Measurements from ENCODE around the gene MRTFA.
"Not testable (repeated sequence)": the region's sequence is repeated elsewhere in the genome, so short reads cannot be mapped to it uniquely, and the experiment has no call there.

The MRTFA gene

DNA sequence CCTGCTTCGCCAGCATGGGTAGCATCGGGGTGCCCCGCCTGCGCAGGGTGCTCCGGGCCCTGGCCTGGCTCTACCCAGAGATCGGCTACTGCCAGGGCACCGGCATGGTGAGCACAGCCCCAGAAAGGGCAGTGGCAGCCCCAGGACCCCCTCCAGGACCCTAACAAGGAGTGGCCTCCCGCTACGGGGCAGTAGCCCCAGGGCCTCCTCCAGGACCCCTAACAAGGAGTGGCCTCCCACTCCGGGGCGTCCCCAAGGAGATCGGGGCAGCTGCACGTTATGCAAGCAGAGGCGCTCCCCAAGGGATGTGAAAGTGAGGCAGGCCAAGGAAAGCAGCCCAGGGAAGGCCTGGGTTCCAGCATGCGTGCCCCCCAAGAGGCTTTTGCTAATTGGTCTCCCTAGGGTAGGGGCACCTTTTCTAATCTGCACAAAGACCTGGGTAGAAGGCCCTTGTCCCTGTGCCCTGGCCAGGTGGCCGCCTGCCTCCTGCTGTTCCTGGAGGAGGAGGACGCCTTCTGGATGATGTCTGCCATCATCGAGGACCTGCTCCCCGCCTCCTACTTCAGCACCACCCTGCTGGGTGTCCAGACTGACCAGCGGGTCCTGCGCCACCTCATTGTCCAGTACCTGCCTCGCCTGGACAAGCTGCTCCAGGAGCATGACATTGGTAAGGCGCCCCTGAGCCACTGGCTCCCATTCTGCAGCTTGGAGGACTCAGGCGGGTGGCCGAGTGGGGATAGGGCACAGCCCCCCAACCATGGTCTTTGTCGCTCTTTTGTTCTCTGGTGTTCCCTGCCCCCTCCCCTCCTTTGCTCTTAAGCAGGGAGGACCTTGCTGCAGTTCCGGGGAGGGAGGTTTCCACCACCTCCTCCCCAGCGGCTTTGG is 231.1 kb downstream of the MRTFA start:
- DNase-seq: no peak

DNA sequence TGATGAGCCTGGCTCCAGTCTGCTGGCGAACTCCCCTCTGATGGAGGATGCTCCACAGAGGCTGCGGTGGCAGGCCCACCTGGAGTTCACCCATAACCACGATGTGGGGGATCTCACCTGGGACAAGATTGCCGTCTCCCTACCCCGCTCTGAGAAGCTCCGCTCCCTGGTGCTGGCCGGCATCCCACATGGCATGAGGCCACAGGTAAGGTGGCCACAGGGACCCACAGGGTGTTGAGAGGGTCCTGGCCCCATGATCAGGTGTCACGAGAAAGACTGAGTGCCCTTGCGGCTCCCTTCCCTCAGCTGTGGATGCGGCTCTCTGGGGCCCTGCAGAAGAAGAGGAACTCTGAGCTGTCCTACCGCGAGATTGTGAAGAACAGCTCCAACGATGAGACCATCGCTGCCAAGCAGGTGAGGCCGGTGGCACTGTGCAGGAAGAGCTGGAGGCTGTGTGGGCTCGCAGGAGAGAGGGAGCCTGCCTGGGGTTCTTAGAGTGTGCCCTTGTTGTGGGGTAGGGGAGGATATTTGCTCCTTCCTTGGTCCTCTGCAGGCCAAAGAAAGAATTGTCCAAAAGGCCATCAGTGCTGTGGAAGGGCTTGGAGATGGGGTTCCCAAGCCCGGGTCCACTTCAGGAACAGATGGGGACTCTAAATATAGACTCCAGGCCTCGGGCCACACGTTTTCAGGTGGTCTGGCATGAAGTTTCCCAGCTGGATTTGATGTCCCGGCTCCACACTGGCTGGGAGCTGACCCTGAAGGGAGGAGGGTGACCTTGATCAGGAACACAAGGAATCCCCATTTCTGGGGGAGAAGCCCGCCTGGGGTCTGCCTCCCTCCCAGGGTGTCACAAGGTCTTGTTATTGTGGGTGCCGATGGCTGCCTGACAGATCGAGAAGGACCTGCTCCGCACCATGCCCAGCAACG is 232.0 kb downstream of the MRTFA start:
- no peak for DNase-seq

DNA sequence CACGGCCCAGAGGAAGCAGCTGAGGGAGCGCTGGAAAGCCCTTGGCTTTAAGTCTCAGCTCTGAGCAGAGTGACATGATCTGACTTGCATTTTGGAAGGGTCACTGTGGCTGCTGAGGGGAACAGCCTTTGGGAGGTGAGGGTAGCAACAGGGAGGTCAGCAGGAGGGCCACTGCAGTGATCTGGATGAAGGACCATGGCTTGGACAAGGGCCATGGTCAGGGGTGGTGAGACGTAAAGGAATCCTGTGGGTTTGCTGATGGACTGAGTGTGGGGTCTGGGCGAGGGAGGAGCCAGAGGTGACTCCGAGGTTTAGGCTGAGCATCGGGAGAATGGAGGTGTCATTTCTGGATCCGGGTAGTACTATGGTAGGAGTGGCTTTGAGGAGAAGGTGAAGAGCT is 232.9 kb downstream of the MRTFA start:
- DNase-seq: no peak

DNA sequence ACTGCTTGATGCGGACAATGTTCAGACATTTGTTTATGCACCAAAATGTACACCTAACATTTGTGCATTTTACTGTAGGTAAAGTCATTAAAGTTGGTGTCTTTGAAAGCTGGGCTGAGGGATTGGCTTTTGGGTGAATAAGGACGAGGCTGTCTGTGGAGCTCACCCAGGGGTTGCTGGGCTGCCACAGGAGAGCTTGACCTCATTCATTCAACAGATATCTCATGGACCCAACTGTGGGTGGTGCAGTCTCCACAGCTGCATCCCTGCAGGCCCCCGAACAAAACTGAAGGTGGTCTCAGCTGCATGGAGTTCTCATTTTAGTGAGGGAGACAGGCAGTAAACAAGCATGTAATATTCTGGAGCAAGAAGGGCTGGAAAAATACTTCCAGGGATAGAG is 233.4 kb downstream of the MRTFA start:
- DNase-seq: no peak

DNA sequence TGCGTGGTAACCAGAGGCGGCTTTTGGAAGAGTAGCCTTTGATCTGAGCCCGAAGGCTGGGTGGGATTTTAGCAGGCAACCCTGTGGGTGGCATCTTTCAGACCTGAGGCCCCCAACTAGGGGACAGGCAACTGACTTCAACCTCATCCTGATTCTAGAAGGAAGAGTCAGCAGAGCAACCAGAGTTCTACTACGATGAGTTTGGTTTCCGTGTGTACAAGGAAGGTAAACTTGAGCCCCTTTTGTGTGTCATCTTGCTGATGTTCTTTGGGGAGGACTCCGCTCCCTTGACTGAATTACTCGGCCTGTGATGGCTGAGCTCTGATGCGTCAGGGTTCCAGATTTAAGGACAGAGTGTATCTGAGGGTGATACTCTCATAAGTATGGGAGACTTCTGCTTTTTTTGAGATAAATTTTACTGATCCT is 234.5 kb downstream of the MRTFA start:
- no peak for DNase-seq

DNA sequence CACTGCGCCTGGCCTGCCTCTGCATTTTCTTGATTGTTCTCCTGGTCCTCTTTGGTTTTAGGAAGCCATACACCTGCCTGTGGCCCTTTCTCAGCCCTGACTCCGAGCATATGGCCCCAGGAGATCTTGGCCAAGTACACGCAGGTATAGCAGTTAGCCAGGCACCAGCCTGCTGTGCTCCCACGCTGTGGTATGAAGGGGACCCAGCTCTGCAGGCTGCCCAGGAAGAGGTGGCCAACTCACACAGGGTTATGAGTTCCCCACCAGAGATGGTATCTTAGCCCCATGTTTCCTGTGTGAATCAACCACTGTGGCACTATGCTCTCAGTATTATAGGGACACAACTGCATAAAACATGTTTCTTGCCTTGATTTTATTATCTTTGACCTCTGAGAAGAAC is 235.0 kb downstream of the MRTFA start:
- no peak for DNase-seq

DNA sequence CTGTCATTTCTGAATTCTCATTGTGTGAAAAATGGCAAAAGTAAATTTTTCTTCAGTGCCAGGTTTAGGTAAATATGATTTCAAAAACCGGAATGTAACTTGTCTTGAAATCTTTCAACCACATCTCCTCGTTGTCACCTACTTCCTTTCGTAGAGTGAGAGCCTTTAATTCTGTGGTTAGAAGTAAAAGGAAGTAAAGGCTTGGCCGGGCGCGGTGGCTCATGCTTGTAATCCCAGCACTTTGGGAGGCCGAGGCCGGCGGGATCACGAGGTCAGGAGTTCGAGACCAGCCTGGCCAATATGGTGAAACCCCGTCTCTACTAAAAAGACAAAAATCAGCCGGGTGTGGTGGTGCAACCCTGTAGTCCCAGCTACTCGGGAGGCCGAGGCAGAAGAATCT is 236.4 kb downstream of the MRTFA start:
- DNase-seq: no peak

DNA sequence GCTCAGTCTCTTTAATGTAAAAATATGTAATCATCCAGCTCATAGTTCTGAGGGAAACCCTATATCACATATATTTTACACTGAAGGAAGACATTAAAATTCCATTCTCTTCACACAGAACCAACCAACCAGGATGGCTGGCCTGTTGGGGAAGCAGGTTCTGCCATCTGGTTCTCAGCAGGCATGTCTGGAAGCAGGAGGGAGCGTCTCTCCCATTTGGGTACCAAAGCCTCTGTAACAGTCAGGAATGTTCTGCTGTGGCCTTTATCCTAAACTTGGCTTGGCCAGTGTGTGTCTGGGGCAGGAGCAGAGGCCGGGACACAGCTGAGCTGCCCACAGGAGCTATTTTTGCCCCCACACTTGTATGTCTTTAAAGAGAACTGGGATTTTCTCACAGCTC is 236.9 kb downstream of the MRTFA start:
- no peak for DNase-seq

DNA sequence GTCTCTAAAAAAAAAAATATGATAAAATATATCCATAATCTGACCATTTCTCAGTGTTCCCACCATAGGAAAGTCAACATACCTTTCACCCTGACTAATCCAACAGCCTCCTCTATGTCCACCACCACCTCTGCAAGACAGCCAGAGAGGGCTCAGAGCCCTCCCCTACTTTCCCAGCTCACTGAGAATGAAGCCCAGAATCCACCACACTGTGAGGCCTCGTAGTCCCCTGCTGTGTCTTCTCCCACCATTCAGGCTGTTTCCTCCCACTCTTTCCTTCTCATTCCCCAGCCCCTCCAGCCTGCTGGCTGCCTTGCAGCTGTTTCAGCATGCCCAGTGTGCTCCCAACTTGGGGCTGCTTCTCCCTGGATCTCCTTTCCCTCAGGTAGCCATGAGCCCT is 239.1 kb downstream of the MRTFA start:
- DNase-seq: no peak

DNA sequence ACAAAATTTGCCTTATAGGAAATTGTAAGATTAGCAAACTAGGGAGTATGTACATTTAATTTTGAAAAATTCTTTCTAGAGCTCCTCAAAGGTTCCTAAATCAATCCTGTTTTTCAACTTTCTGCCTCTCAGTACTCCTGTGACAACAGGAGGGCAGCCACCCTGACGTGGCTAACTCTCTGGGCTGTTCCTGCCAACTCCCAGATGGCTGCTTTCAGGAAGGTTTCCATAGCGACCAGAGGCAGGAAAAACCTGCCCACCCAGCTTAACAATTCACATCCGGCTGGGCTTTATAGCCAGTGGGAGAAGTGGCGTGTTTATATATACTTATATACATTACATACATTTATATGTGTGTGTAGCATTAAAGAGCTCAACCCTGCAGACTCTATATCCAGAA is 239.6 kb downstream of the MRTFA start:
- DNase-seq: no peak

DNA sequence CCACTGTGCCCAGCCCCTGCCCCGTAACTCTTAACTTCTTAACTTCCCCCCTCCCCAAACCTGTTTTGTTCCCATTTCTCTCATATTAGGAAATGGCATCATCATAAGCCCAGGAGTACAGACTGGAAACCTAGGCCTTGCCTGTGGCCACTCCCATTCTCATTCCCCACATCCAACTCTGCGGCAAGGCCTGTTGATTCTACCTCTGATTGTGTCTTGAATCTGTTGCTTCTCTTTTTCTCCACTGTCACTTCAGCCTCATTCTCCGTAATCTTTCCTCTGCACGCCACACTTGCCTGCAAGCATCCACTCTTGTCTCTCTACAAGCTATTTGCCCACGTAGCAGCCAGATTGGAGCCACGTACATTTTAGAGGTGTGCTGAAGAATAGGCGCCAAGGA is 240.9 kb downstream of the MRTFA start:
- no peak for DNase-seq

DNA sequence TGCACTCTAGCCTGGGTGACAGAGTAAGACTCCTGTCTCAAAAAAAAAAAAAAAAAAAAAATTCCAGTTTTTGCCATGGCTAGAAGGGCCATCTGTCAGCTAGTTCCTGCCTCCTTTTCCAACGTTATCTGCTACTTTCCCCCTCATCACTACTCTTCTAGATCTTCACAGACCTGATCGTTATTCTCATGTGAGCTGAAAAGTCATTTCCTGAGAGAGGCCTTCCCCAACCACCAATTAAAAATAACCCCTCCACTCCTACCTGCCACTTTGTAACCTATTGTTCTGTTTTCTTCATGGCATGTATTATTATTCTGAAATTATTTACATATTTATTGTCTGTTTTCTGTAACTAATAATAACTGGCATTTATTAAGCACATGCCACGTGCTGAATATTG is 241.9 kb downstream of the MRTFA start:
- DNase-seq: no peak

DNA sequence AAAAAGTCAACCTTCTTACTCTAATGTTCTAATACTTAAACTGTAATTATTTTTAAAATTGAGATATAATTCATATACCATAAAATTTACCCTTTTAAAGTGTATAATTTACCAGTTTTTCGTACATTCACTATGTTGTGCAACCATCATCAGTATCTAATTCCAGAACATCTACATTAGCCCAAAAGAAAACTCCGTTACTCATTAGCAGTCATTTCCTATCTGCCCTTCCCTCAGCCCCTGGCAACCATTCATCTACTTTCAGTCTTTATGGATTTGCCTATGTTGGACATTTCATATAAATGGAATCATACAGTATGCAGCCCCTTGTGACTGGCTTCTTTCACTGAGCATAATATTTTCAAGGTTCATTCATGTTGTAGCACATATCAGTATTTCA is 243.9 kb downstream of the MRTFA start:
- DNase-seq: no peak

DNA sequence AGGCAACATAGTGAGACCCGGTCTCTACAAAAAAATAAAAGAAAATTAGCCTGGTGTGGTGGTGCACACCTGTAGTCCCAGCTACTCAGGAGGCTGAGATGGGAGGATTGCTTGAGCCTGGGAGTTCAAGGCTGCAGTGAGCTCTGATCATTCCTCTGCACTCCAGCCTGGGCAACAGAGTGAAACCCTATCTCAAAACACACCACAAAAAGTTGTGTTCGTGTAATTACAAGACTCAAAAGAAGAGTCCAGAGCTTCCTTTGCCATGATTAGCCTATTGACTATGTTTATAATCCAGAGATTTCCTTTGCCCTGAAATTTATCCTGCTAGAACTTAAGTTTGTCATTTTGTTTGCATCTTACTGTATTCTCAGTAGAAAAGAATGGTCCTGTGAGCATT is 245.1 kb downstream of the MRTFA start:
- no peak for DNase-seq

DNA sequence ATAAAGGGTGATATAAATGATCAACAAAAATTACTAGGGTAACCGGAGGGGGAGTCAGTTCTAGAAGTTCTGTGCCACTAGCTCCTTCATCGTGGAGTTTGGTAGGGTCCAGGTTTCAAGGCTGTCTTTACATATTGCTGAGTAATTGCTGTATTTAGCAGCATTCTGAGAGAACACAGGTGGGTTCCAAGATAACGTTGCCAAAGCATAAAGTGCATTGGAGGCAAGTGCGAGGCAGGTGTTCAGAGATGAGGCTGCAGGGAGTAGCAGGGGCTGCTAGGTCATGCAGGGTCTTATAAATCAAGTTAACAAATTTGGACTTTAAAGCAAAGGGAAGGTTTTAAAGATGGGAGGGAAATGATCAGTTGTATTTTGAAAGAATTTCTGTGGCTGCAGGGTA is 248.3 kb downstream of the MRTFA start:
- no peak for DNase-seq

DNA sequence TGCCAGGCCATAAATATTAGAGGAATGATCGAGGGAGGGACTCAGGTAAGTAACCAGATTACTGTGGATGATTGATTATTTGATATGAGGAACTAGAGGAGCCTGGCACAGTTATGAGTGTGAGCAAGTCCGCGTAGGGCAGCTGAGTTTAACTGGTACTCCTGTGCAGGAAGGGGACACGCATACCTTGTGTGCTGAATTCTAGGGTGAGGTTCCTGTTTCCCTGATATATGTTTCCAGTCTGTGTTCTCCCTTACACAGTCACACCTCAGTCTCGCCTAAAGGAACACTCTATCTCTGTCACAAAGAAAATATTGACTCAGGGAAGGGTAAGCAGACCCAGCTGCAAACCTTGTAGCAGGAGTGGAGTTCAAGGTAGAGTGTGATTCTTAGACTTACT is 248.8 kb downstream of the MRTFA start:
- DNase-seq: no peak

DNA sequence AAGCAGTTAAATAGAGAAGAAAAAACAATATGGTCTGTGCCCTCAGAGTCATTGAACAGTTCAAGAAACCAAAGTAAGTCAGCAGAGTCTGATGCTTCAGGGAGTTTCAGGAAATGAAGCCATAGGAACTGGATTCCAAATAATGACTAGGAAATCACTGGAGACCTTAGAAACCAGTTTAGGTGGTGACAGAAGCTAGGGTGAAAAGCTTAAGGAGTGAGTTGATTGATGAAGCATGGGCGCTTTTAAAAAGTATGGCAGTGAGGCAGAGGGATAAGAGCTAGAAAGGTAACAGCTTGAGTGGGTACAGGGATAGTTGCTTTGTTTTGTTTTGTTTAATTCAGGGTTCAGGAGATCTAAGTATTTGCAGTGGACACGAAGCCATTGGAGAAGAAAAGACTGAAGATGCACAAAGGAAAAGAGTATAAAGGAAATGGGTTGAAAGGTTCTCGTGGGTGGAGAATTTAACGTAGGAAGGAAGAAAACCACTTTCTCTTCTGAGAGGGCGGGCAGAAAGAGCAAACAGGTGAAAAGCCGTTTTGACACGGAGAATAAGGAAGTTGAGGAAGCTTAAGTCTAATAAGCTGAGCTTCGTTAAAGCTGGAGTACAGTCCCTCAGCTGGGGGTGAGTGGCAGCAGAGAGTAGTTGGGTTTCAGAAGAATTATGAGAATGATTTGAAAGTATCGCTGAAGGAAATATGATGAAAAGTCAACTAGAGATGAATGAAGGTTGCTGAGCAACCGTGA is 251.3 kb downstream of the MRTFA start:
- DNase-seq: no peak

DNA sequence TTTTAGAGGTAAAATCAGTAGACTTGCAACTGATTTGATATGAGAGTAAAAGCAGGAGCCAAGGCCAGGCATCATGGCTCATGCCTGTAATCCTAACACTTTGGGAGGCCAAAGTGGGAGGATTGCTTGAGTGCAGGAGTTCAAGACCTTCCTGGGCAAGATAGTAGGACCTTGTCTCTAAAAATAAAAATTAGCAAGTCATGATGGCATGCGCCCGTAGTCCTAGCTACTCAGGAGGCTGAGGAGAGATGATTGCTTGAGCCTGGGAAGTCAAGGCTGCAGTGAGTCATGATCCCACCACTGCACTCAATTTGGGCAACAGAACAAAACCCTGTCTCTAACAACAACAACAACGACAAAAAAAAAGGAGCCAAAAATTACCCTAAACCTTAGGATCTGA is 252.6 kb downstream of the MRTFA start:
- DNase-seq: no peak

DNA sequence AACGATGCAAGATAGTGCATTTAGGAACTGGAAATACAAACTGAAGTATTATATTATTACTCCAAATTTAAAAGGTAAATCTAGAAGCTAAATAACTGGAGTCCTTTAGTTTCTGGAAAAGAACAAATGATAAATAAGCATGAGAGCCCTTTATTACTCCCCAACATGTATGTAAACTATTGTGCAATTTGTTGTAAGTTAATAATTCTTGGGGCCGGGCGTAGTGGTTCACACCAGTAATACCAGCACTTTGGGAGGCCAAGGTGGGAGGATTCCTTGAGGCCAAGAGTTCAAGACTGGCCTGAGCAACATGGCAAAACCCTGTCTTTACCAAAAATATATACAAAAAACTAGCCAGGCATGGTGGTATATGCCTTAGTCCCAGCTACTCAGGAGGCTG is 255.1 kb downstream of the MRTFA start:
- no peak for DNase-seq

DNA sequence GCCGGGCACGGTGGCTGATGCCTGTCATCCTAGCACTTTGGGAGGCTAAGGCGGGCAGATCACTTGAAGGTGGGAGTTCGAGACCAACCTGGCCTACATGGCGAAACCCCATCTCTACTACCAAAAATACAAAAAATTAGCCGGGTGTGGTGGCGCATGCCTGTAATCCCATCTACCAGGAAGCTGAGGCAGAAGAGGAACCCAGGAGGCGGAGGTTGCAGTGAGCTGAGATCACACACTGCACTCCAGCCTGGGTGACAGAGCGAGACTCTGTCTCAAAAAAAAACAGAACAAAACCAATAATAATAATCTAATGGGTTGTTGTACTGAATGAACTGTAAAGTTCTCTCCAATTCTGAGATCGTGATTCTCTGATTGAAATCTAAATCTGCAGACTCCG is 258.1 kb downstream of the MRTFA start:
- DNase-seq: not testable (repeated sequence)

DNA sequence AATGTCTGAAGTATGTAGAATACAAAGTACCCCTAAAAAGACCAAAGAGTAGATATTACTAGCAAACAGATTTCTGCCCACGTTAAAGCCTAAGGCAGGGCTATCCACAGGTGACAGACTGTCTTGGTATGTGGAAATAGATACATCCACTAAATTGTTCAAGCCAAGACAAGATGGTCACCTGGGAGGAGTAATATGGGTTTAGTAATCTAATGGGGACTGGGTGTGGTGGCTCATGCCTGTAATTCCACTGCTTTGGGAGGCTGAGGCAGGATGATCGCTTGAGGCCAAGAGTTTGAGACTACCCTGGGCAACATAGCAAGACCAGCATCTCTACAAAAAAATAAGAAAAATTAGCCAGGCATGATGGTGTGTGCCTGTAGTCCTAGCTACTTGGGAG is 258.6 kb downstream of the MRTFA start:
- DNase-seq: no peak

DNA sequence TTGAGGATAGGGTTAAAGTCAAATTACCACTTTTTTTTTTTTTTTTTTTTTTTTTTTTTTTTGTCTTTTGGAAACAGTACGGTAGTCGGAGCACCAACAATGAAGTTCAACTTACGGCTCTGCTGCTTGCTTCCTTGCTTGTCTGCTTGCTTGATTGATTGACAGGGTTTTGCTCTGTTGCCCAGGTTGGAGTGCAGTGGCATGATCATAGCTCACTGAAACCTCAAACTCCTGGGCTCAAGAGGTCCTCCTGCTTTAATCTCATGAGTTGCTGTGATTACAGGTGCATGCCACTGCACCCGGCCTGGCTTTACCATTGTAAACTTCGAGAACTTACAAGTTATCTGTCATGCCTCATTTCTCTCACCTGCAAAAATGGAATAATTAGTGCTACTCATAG is 260.4 kb downstream of the MRTFA start:
- no peak for DNase-seq

DNA sequence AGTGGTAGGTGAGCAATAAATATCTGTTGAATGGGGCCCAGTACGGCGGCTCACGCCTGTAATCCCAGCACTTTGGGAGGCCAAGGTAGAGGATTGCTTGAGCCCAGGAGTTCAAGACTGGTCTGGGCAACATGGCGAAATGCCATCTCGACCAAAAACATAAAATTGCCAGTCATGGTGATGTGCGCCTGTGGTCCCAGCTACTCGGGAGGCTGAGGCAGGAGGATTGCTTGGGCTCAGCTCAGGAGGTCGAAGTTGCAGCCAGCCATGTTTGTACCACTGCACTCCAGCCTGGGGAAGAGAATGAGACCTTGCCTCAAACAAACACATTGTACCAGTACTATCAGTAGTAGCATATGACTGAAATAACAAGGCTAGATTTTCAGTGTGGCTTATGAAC is 262.0 kb downstream of the MRTFA start:
- no peak for DNase-seq

All from NCI-H1436 (cell line).